HepG2 (cell line): ENCODE data around the gene TLR2. TPM values are rescaled to one million over a fixed set of nuclear protein-coding genes. Genes with fewer than 3 reads are reported as not detected.

ENCODE experiments used
- ATAC-seq: fragments of 200-7000 bp; cut with Tn5 transposase; 3 replicates; pipeline ENCODE4 v1.9.1; 2020; ENCODE audit warnings: mild to moderate bottlenecking, moderate library complexity
- BruUV-seq: library from RNA; stranded (reverse); fragments of 400-500 nt; replicated peaks from 2 replicates; lab custom pipeline; 2021; lab: Mats Ljungman, UMichigan
- CTCF ChIA-PET: fragments of 300-600 bp; formaldehyde crosslinking; extraction: SDS; loops from one replicate; lab custom pipeline; 2021; ENCODE audit warnings: low total read pairs, inconsistent platforms, low intra/inter-chr PET ratio; lab: Yijun Ruan, JAX
- POLR2A ChIA-PET: fragments of 350-600 bp; sonication (Branson Sonifier 250); formaldehyde crosslinking; loops from one replicate; lab custom pipeline; 2020; ENCODE audit warnings: antibody characterized with exemption, inconsistent platforms; lab: Yijun Ruan, JAX
- DNase-seq: peaks from one replicate; pipeline ENCODE4 v3.0.0-alpha.2; 2015; ENCODE audit warnings: low spot score
- FAIRE-seq: peaks from 3 replicates; lab custom pipeline; 2011; peaks lifted over from hg19 to GRCh38; lab: Jason Lieb, UNC
- H2AFZ ChIP-seq: one replicate; pipeline ENCODE4 v1.6.1; 2011; ENCODE audit warnings: low read length, inconsistent platforms
- H3K27ac ChIP-seq: fragments of 300-600 bp; 3 replicates; pipeline ENCODE4 v1.8.0; 2011; ENCODE audit warnings: mixed run types, mild to moderate bottlenecking, mixed read lengths, low read length, inconsistent platforms; ENCODE audit not compliant: insufficient read depth; ENCODE audit errors: extremely low read length
- H3K27me3 ChIP-seq, 2 experiments: fragments of 200-600 bp in 1 of 2; 2 replicates in 1 of 2; 3 replicates in 1 of 2; pipeline versions ENCODE4 v1.6.0 to v1.8.0; 2011; ENCODE audit warnings: low read length in 2 of 2, mild to moderate bottlenecking in 2 of 2, moderate library complexity in 2 of 2, inconsistent platforms in 1 of 2; ENCODE audit not compliant: insufficient read depth in 2 of 2, control insufficient read depth in 1 of 2
- H3K36me3 ChIP-seq, 2 experiments: fragments of 200-600 bp in 1 of 2; replicated peaks in 1 of 2; 2 replicates in 1 of 2; 3 replicates in 1 of 2; pipeline versions ENCODE4 v1.5.1 to v1.8.0; 2011; ENCODE audit warnings: low read length in 2 of 2, inconsistent platforms in 1 of 2; ENCODE audit not compliant: insufficient read depth in 2 of 2, control insufficient read depth in 1 of 2
- H3K4me1 ChIP-seq: 2 replicates; pipeline ENCODE4 v1.5.1; 2012; ENCODE audit warnings: low read length, inconsistent platforms; ENCODE audit not compliant: insufficient read depth
- H3K4me2 ChIP-seq: 2 replicates; pipeline ENCODE4 v1.6.0; 2011; ENCODE audit warnings: low read depth, low read length, inconsistent platforms
- H3K4me3 ChIP-seq, 3 experiments: fragments of 200-600 bp in 1 of 3; sonication (generic), shearing (Covaris generic) in 1 of 3; replicated peaks in 1 of 3; 2 replicates each; pipeline ENCODE4 v1.5.1; 2011 to 2016; ENCODE audit warnings: low read length in 3 of 3, inconsistent platforms in 2 of 3, low read depth in 2 of 3, mild to moderate bottlenecking in 2 of 3, control low read depth in 1 of 3, mixed read lengths in 1 of 3; ENCODE audit not compliant: insufficient read depth in 1 of 3
- H3K79me2 ChIP-seq: one replicate; pipeline ENCODE4 v1.6.1; 2011; ENCODE audit warnings: low read length, inconsistent platforms; ENCODE audit not compliant: insufficient read depth
- H3K9ac ChIP-seq: 2 replicates; pipeline ENCODE4 v1.6.0; 2011; ENCODE audit warnings: mild to moderate bottlenecking, low read depth, low read length, inconsistent platforms; ENCODE audit not compliant: insufficient read depth
- H3K9me3 ChIP-seq: 2 replicates; pipeline ENCODE4 v1.5.1; 2012; ENCODE audit warnings: mild to moderate bottlenecking, low read length
- H4K20me1 ChIP-seq: 2 replicates; pipeline ENCODE4 v1.6.0; 2011; ENCODE audit warnings: inconsistent platforms, mild to moderate bottlenecking, low read length, moderate library complexity; ENCODE audit not compliant: insufficient read depth
- ARHGAP35 ChIP-seq: sonication (generic); formaldehyde crosslinking; IDR thresholded peaks from 2 replicates; pipeline ENCODE4 v1.9.0; 2022; ENCODE audit warnings: mild to moderate bottlenecking, inconsistent platforms, moderate library complexity, missing genetic modification reagents, borderline replicate concordance
- DBP ChIP-seq: sonication (generic); formaldehyde crosslinking; IDR thresholded peaks from 2 replicates; pipeline ENCODE4 v1.4.0; 2020; ENCODE audit warnings: missing genetic modification reagents; ENCODE audit errors: not compliant biosample characterization
- GATA4 ChIP-seq: sonication (generic); IDR thresholded peaks from 2 replicates; pipeline ENCODE4 v1.6.1; 2016; ENCODE audit warnings: antibody characterized with exemption, low read depth, borderline replicate concordance
- GATAD2A ChIP-seq: IDR thresholded peaks from 2 replicates; pipeline ENCODE4 v1.6.1; 2016
- GMEB1 ChIP-seq: sonication (generic); formaldehyde crosslinking; IDR thresholded peaks from 2 replicates; pipeline ENCODE4 v1.5.1; 2020; ENCODE audit warnings: missing genetic modification reagents, mild to moderate bottlenecking, borderline replicate concordance
- HES4 ChIP-seq: sonication (generic); formaldehyde crosslinking; IDR thresholded peaks from 2 replicates; pipeline ENCODE4 v1.9.0; 2021; ENCODE audit warnings: mild to moderate bottlenecking, missing genetic modification reagents, borderline replicate concordance
- HOXD1 ChIP-seq: sonication (generic); formaldehyde crosslinking; IDR thresholded peaks from 2 replicates; pipeline ENCODE4 v1.5.0; 2020; ENCODE audit warnings: missing genetic modification reagents
- ISX ChIP-seq: sonication (generic); formaldehyde crosslinking; conservative IDR thresholded peaks from 2 replicates; pipeline ENCODE4 v1.5.0; 2020; ENCODE audit warnings: missing genetic modification reagents
- MTF2 ChIP-seq: sonication (generic); formaldehyde crosslinking; IDR thresholded peaks from 2 replicates; pipeline ENCODE4 v1.5.0; 2020; ENCODE audit warnings: missing genetic modification reagents, borderline replicate concordance
- RELA ChIP-seq: sonication (generic); formaldehyde crosslinking; IDR thresholded peaks from 2 replicates; pipeline ENCODE4 v1.4.0; 2020; ENCODE audit warnings: missing genetic modification reagents
- SKI ChIP-seq: fragments of 450-650 bp; IDR thresholded peaks from one replicate; pipeline ENCODE4 v1.6.1; 2018; ENCODE audit warnings: mild to moderate bottlenecking; ENCODE audit not compliant: partially characterized antibody
- SRSF4 ChIP-seq: fragments of 200-400 bp; formaldehyde crosslinking; IDR thresholded peaks from one replicate; pipeline ENCODE4 v1.6.1; 2018; ENCODE audit warnings: mild to moderate bottlenecking, low read depth, low read length, moderate library complexity; ENCODE audit not compliant: poor library complexity, severe bottlenecking
- TBP ChIP-seq: sonication (generic); formaldehyde crosslinking; IDR thresholded peaks from 2 replicates; pipeline ENCODE4 v1.5.0; 2020; ENCODE audit warnings: missing genetic modification reagents
- TP53 ChIP-seq: sonication (generic); formaldehyde crosslinking; conservative IDR thresholded peaks from 2 replicates; pipeline ENCODE4 v1.4.0; 2020; ENCODE audit warnings: missing genetic modification reagents
- XBP1 ChIP-seq: sonication (generic); formaldehyde crosslinking; IDR thresholded peaks from 2 replicates; pipeline ENCODE4 v1.5.0; 2020; ENCODE audit warnings: missing genetic modification reagents
- ZFP41 ChIP-seq: sonication (generic); formaldehyde crosslinking; IDR thresholded peaks from 2 replicates; pipeline ENCODE4 v1.4.0; 2020; ENCODE audit warnings: mild to moderate bottlenecking, missing genetic modification reagents, borderline replicate concordance
- ZNF782 ChIP-seq: sonication (generic); formaldehyde crosslinking; IDR thresholded peaks from 2 replicates; pipeline ENCODE4 v1.4.0; 2020; ENCODE audit warnings: missing genetic modification reagents, mild to moderate bottlenecking, borderline replicate concordance
- WGBS: methylation state at CpG from one replicate; pipeline ENCODE4 v1.1.6; 2017; ENCODE audit warnings: low lambda C conversion rate; 5-methylcytosine and 5-hydroxymethylcytosine counted together
- in situ Hi-C: cut with HindIII; loops from 2 replicates; pipeline ENCODE4 v1.10.0; 2017; ENCODE audit warnings: low pct_unique_long_range_greater_than_20kb; ENCODE audit not compliant: extremely low pct_ligation_motif_present
- intact Hi-C: fragments of 100-400 bp; cut with micrococcal nuclease; formaldehyde crosslinking; loops from one replicate; pipeline ENCODE4 v1.10.0; 2022; ENCODE audit not compliant: unreplicated experiment
- polyA plus RNA-seq, 8 experiments: library from polyadenylated mRNA; depleted of rRNA in 3 of 8; stranded (reverse) in 7 of 8; unstranded in 1 of 8; fragments of >200 nt; fragmentation: Illumina TruSeq in 4 of 8; extraction: Trizol in 4 of 8; gene quantifications; 2 replicates each; pipeline versions ENCODE4 v1.2.1 to v1.2.3, GENCODE V29; 2011 to 2016; ENCODE audit warnings: low read depth in 4 of 8, missing spikeins in 1 of 8, mixed read lengths in 1 of 8; ENCODE audit not compliant: insufficient read depth in 1 of 8
- total RNA-seq, 5 experiments: library from RNA; depleted of rRNA; stranded (reverse); fragments of >200 nt; fragmentation: Illumina TruSeq; extraction: Trizol; gene quantifications; 2 replicates each; pipeline ENCODE4 v1.2.3, GENCODE V29; 2016; ENCODE audit warnings: low read depth in 1 of 5
- TF ChIP-seq, protein P1 (sequence below), 2 experiments: sonication (generic) in 1 of 2; formaldehyde crosslinking in 1 of 2; IDR thresholded peaks; 2 replicates each; pipeline versions ENCODE4 v1.5.1 to v1.6.1; 2011 to 2020; ENCODE audit warnings: borderline replicate concordance in 1 of 2, low read depth in 1 of 2, low read length in 1 of 2, mild to moderate bottlenecking in 1 of 2, missing genetic modification reagents in 1 of 2, moderate library complexity in 1 of 2

TLR2 gene
- total and polyA plus RNA-seq, 2 of the 13 experiments (the other 11 are each of a cell fraction or from before 2014, with no cell fraction given), result 0.63 to 0.73 TPM

DNA sequence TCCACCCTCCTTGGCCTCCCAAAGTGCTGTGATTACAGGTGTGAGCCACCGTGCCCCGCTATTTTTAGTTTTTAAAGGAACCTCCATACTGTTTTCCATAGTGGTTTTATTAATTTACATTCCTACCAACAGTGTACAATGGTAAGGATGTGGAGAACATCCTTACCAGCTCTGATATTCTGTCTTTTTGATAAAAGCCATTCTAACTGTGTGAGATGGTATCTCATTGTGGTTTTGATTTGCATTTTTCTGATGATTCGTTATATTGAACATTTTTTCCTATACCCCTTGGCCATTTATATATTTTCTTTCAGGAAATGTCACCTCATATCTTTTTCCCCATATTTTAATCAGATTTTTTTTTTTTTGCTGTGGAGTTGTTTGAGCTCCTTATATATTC lies 14.2 kb upstream of the TLR2 start (continued):
- TF ChIP-seq, protein P1, sequence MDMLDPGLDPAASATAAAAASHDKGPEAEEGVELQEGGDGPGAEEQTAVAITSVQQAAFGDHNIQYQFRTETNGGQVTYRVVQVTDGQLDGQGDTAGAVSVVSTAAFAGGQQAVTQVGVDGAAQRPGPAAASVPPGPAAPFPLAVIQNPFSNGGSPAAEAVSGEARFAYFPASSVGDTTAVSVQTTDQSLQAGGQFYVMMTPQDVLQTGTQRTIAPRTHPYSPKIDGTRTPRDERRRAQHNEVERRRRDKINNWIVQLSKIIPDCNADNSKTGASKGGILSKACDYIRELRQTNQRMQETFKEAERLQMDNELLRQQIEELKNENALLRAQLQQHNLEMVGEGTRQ (IDR thresholded peaks at IDR 0.05; ENCODE audit: low read depth, low read length), result no peak
- TF ChIP-seq, protein P1 (CRISPR knock-in tag; IDR thresholded peaks at IDR 0.05; ENCODE audit: borderline replicate concordance), result no peak

GRCh38 chr4:153676486-153676885 lies 7.6 kb upstream of the TLR2 start:
- WGBS, result 0% methylated on average over 5 of the region's 5 CpGs
- FAIRE-seq, result no peak
- no peak for DNase-seq
- Histone ChIP-seq H3K27me3 (no peaks in the 10 kb centered on the region), H3K9me3 (no peaks in the 10 kb centered on the region)
- no peak for TF ChIP-seq HOXD1 (CRISPR knock-in tag)
- TF ChIP-seq ISX (CRISPR knock-in tag), result no peak
- no peak for TF ChIP-seq TP53 (CRISPR knock-in tag)
- no peak for TF ChIP-seq GATA4
- no peak for TF ChIP-seq GMEB1 (CRISPR knock-in tag)
- no peak for TF ChIP-seq ZNF782 (CRISPR knock-in tag)
- TF ChIP-seq SKI, result no peak
- no peak for TF ChIP-seq ARHGAP35 (CRISPR knock-in tag)
- no peak for TF ChIP-seq DBP (CRISPR knock-in tag)
- TF ChIP-seq SRSF4, result no peak
- no peak for TF ChIP-seq XBP1 (CRISPR knock-in tag)
- no peak for TF ChIP-seq HES4
- no peak for TF ChIP-seq GATAD2A (CRISPR knock-in tag)
- no peak for TF ChIP-seq ZFP41 (CRISPR knock-in tag)
- TF ChIP-seq MTF2 (CRISPR knock-in tag), result no peak
- no peak for TF ChIP-seq RELA (CRISPR knock-in tag)
- no peak for TF ChIP-seq TBP (CRISPR knock-in tag)
- TF ChIP-seq, all 625 proteins: peak for 0
- Histone ChIP-seq H2AFZ (no peak overlapping the region), H3K79me2 (no peaks in the 10 kb centered on the region), H3K4me2 (no peak overlapping the region), H3K9ac (no peak overlapping the region), H3K27ac (no peak overlapping the region), H3K4me3 (no peak overlapping the region), H3K36me3 (no peaks in the 10 kb centered on the region), H3K4me1 (no peaks in the 10 kb centered on the region), H4K20me1 (no peaks in the 10 kb centered on the region)
- ChIA-PET CTCF (no interaction called here), POLR2A (no interaction called here)
- no peak for ATAC-seq
- in situ Hi-C loops (no loop called here), intact Hi-C loops (no loop called here)
- BruUV-seq, result no TSS peak
